ENCODE data around the gene PISD.

- TF ChIP-seq CTCF (IDR thresholded peaks at IDR 0.05) (no peak), POLR2A (IDR thresholded peaks at IDR 0.05) (no peak)
Observed at GRCh38 chr22:31625661-31626426, 36.2 kb downstream of the PISD start.

All from uterus (tissue), 2 donors.